AG04450 (cell line): Measurements from ENCODE around the gene CLDN34. TPM values are rescaled to one million over a fixed set of nuclear protein-coding genes. Genes with fewer than 3 reads are reported as not detected.

Experiments used
- CTCF ChIA-PET: fragments of 300-600, 350-600 bp; formaldehyde crosslinking; extraction: SDS; loops from one replicate; lab custom pipeline; 2022; ENCODE audit warnings: antibody characterized with exemption, inconsistent platforms; lab: Charles Lee
- POLR2A ChIA-PET: fragments of 350-600 bp; formaldehyde crosslinking; extraction: SDS; loops from one replicate; lab custom pipeline; 2021; ENCODE audit warnings: antibody characterized with exemption, inconsistent platforms; lab: Yijun Ruan, JAX
- DNase-seq: peaks from one replicate; pipeline ENCODE4 v3.0.0-alpha.2; 2011; ENCODE audit warnings: low read depth, low spot score
- H3K27ac ChIP-seq: one replicate; pipeline ENCODE4 v1.5.1; 2012; ENCODE audit warnings: low read depth, low read length, control low read depth
- H3K27me3 ChIP-seq: one replicate; pipeline ENCODE4 v1.6.0; 2012; ENCODE audit warnings: low read length; ENCODE audit not compliant: control insufficient read depth, insufficient read depth
- H3K4me3 ChIP-seq: 2 replicates; pipeline ENCODE4 v1.5.1; 2011; ENCODE audit warnings: mild to moderate bottlenecking, low read depth, low read length, control low read depth
- H3K9me3 ChIP-seq: 2 replicates; pipeline ENCODE4 v1.5.1; 2012; ENCODE audit warnings: low read length; ENCODE audit not compliant: control insufficient read depth, insufficient read depth
- polyA plus RNA-seq: library from polyadenylated mRNA; depleted of rRNA; stranded (reverse); fragments of >200 nt; gene quantifications from 2 replicates; pipeline ENCODE4 v1.2.3, GENCODE V29; 2011
- TF ChIP-seq, protein P1 (sequence below): IDR thresholded peaks from 2 replicates; pipeline ENCODE4 v1.5.1; 2011; ENCODE audit warnings: low read depth, low read length, control low read depth, inconsistent platforms

Gene CLDN34
- polyA plus RNA-seq, 1 experiment, result 0.11 TPM

DNA sequence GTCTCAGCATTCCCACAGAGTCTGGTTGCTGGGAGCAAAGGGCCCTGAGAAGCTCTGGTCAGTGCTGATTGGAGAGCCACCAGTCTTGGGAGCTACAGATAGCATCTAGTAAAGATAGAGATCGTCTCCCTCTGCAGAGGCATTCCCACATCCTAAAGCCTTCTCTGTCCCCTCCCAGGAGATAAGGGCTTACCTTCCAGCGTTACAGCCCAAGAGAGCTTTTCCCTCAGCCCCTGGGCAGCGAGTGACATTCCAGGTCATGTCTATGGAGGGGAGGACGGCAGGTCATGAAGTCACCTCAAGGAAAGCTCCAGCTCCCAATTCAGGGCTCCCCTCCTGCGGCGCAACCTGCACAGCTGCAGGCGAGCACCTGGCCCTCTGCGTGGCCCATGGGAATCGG is 29.9 kb downstream of the CLDN34 start:
- TF ChIP-seq, protein P1, sequence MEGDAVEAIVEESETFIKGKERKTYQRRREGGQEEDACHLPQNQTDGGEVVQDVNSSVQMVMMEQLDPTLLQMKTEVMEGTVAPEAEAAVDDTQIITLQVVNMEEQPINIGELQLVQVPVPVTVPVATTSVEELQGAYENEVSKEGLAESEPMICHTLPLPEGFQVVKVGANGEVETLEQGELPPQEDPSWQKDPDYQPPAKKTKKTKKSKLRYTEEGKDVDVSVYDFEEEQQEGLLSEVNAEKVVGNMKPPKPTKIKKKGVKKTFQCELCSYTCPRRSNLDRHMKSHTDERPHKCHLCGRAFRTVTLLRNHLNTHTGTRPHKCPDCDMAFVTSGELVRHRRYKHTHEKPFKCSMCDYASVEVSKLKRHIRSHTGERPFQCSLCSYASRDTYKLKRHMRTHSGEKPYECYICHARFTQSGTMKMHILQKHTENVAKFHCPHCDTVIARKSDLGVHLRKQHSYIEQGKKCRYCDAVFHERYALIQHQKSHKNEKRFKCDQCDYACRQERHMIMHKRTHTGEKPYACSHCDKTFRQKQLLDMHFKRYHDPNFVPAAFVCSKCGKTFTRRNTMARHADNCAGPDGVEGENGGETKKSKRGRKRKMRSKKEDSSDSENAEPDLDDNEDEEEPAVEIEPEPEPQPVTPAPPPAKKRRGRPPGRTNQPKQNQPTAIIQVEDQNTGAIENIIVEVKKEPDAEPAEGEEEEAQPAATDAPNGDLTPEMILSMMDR, result no peak
- H3K27ac ChIP-seq, result no peak overlapping the region
- ChIA-PET CTCF (interaction anchor here (0.5 to 4.9 kb wide), 2 partner anchors 14 to 122 kb away, joined by 7 to 63 read pairs; no protein-coding TSS in a partner anchor), POLR2A (no interaction called here)
- H3K9me3 ChIP-seq, result peaks cover 13% of the 10 kb centered on the region; the same call in 1 of the 2 replicates
- DNase-seq, result no peak
- H3K4me3 ChIP-seq, result no peak overlapping the region
- H3K27me3 ChIP-seq, result no peaks in the 10 kb centered on the region

DNA sequence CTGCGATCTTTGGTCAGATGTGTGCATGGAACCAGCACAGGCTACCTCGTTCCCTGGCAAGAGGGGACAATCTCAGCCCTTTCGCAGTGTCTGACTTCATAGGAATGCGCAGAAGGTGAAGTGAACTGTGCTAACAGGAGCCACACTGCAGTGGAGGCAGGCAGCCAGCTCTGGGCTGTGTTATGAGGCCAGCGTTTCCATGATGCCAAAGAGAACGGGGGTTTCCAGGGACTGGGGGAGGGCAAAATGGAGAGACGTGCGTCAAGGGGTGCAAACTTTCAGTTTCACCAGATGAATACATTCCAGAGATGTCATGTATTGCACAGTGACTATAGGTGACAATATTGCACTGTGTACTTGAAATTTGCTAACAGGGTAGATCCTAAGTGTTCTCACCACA is 30.4 kb downstream of the CLDN34 start:
- TF ChIP-seq, protein P1, result no peak
- DNase-seq, result no peak
- Histone ChIP-seq H3K27me3 (no peaks in the 10 kb centered on the region), H3K4me3 (no peak overlapping the region), H3K27ac (no peak overlapping the region), H3K9me3 (peaks cover 10% of the 10 kb centered on the region; the same call in 1 of the 2 replicates)
- ChIA-PET CTCF (interaction anchor here (0.5 to 4.9 kb wide), 2 partner anchors 15 to 121 kb away, joined by 7 to 63 read pairs; no protein-coding TSS in a partner anchor), POLR2A (no interaction called here)

DNA sequence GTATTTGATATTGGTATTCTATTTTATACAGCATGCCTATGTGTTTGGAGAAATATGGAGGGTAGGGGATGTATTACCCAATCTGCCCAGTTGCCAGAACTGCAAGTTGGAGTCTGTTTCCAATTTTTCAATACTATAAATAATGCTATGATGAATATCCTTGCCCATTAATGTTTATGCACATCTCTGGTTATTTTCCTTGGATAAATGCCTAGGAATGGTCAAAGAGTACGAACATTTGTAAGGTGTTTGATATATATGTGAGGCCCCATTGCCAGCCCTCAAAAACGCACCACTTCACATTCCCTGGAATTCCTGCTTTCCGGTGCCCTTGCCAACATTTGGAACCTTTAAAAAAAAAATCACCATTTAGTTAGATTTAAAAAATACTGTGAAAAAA is 34.3 kb downstream of the CLDN34 start:
- DNase-seq, result no peak
- H3K27me3 ChIP-seq, result no peaks in the 10 kb centered on the region
- H3K27ac ChIP-seq, result no peak overlapping the region
- TF ChIP-seq, protein P1, result no peak
- H3K9me3 ChIP-seq, result peaks cover 4% of the 10 kb centered on the region; the same call in 1 of the 2 replicates
- POLR2A ChIA-PET, result no interaction called here
- H3K4me3 ChIP-seq, result no peak overlapping the region
- CTCF ChIA-PET, result interaction anchor here (0.8 kb wide), 1 partner anchor 119 kb away, joined by 6 read pairs; no protein-coding TSS in a partner anchor

DNA sequence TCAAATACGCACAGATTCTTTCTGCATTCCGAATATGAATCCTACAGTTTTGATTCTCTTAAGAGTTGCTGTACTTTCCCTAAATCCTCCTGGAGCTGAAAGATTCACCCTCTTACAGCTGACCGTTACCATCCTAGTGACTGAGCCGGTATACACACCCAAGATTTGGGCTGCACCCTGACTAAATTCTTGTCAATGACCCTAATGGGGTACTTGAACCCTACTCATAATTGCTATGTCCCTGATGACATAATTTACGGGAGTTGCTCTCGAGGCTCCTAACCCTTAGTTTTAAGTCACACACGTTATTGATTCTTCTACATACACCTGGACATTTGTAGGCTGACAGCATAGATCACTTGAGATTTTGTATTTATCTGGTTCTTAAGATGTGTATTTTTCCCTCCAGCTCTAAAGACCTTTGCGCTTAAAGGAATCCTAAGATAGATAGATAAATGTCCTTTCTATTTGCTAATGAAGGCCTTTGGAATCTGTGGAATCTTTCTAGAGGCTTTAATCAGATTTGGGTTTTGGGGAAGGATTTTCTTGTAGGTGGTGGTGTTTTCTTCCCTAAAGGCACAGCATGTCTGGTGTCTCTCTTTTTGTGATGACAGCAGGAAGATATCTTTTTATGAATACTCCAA is 37.8 kb downstream of the CLDN34 start:
- no peaks in the 10 kb centered on the region for H3K27me3 ChIP-seq
- no peaks in the 10 kb centered on the region for H3K9me3 ChIP-seq
- CTCF ChIA-PET, result no interaction called here
- no peak for DNase-seq
- H3K4me3 ChIP-seq, result no peak overlapping the region
- TF ChIP-seq, protein P1, result no peak
- H3K27ac ChIP-seq, result no peak overlapping the region
- POLR2A ChIA-PET, result no interaction called here

DNA sequence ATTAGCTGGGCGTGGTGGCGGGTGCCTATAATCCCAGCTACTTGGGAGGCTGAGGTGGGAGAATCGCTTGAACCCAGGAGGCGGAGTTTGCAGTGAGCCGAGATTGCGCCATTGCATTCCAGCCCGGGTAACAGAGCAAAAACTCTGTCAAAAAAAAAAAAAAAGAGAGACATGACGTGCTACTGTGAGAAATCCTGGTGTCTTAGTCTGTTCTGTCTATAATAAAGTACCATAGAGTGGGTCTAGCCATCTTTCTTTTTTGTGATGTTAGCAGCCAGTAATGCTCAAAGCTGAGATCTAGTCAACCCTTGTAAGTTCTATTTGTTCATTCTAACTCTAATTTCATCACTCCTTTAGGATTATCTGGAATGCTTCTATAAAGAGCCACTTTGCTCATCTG is 38.9 kb downstream of the CLDN34 start:
- no peak overlapping the region for H3K27ac ChIP-seq
- POLR2A ChIA-PET, result no interaction called here
- no peak for DNase-seq
- no peaks in the 10 kb centered on the region for H3K9me3 ChIP-seq
- H3K27me3 ChIP-seq, result no peaks in the 10 kb centered on the region
- CTCF ChIA-PET, result no interaction called here
- TF ChIP-seq, protein P1, result no peak
- no peak overlapping the region for H3K4me3 ChIP-seq
